Measurements from ENCODE around the gene C1orf167.
A peak's percentile ranks its signal among the peaks of the same experiment; 100 is the strongest.

C1orf167 gene

GRCh38 chr1:11738096-11738495, 23.9 kb upstream of the C1orf167 start:
- DNase-seq, result no peak

- no peak for DNase-seq
These were observed 23.2 kb upstream of the C1orf167 start for GRCh38 chr1:11738783-11739182.

GRCh38 chr1:11740258-11741192, 21.5 kb upstream of the C1orf167 start:
- DNase-seq, result no peak

- DNase-seq, result no peak
These were observed 20.5 kb upstream of the C1orf167 start for GRCh38 chr1:11741482-11741881.

- DNase-seq, result no peak
These were observed 20.0 kb upstream of the C1orf167 start for GRCh38 chr1:11741919-11742558.

- DNase-seq, result no peak
These were observed 17.7 kb upstream of the C1orf167 start for GRCh38 chr1:11744287-11744686.

GRCh38 chr1:11746092-11746491, 15.9 kb upstream of the C1orf167 start:
- DNase-seq, result no peak

GRCh38 chr1:11746795-11747487, 15.1 kb upstream of the C1orf167 start:
- no peak for DNase-seq

- no peak for DNase-seq
These were observed 13.4 kb upstream of the C1orf167 start for GRCh38 chr1:11748294-11749202.

GRCh38 chr1:11749203-11749689, 12.7 kb upstream of the C1orf167 start:
- peak; percentile 34 to 40 for DNase-seq

GRCh38 chr1:11749996-11750395, 12.0 kb upstream of the C1orf167 start:
- DNase-seq, result no peak

GRCh38 chr1:11751087-11751486, 10.9 kb upstream of the C1orf167 start:
- no peak for DNase-seq

- no peak for DNase-seq
These were observed 9.5 kb upstream of the C1orf167 start for GRCh38 chr1:11752359-11753088.

- no peak for DNase-seq
These were observed 8.3 kb upstream of the C1orf167 start for GRCh38 chr1:11753555-11754208.

GRCh38 chr1:11757047-11757446, 4.9 kb upstream of the C1orf167 start:
- no peak for DNase-seq

GRCh38 chr1:11759791-11760190, 2.2 kb upstream of the C1orf167 start:
- DNase-seq, result no peak

- DNase-seq, result no peak
These were observed 708 bp upstream of the C1orf167 start for GRCh38 chr1:11761285-11761684.

GRCh38 chr1:11764115-11764514, 2.1 kb downstream of the C1orf167 start:
- DNase-seq, result no peak

GRCh38 chr1:11764519-11764918, 2.5 kb downstream of the C1orf167 start:
- no peak for DNase-seq

GRCh38 chr1:11765661-11766428, 3.9 kb downstream of the C1orf167 start:
- DNase-seq, result no peak
